ENCODE results near the gene IAH1. TPM values are rescaled to one million over a fixed set of nuclear protein-coding genes. Genes with fewer than 3 reads are reported as not detected.

The IAH1 gene
- total RNA-seq, 4 donors from 2014 or later: 50.3 to 83.7 (median 62.5) TPM

- peak overlapping the region; percentile 56 to 73 (median 72) for H3K4me3 ChIP-seq (replicated peaks in 1 of 3)
- intact Hi-C loops (cut with DNase I): loop anchor here (10.0 kb wide), 3 partner anchors 49 to 151 kb away; partner anchors contain the start of genes ADAM17, CPSF3 and ITGB1BP1
- H3K9me3 ChIP-seq: no peaks in the 10 kb centered on the region
- no peaks in the 10 kb centered on the region for H3K36me3 ChIP-seq
- no peak for TF ChIP-seq POLR2A (IDR thresholded peaks at IDR 0.05)
- peak in 2 of 6 experiments; percentile 18 to 35 for TF ChIP-seq CTCF (IDR thresholded peaks at IDR 0.05)
- peaks cover 15 to 26% of the 10 kb centered on the region in 2 donors for H3K4me1 ChIP-seq
- no peaks in the 10 kb centered on the region for H3K27me3 ChIP-seq
- DNase-seq: peak; percentile 52 to 55
- WGBS, 2 donors: 30 to 63% methylated on average over 11 to 24 of the region's 24 CpGs
- peak overlapping the region; percentile 76 to 82 (median 82) for H3K27ac ChIP-seq
Observed at GRCh38 chr2:9473308-9473984, 905 bp upstream of the IAH1 start.

GRCh38 chr2:9473985-9474360 is 378 bp upstream of the IAH1 start:
- Histone ChIP-seq H3K36me3 (no peaks in the 10 kb centered on the region), H3K4me1 (peaks cover 15 to 21% of the 10 kb centered on the region in 2 donors), H3K27me3 (no peaks in the 10 kb centered on the region), H3K4me3 (replicated peaks in 1 of 3) (peak overlapping the region; percentile 56 to 73 (median 72)), H3K9me3 (no peaks in the 10 kb centered on the region), H3K27ac (peak overlapping the region; percentile 76 to 82 (median 82))
- intact Hi-C loops (cut with DNase I): loop anchor here (10.0 kb wide), 3 partner anchors 49 to 151 kb away; partner anchors contain the start of genes ADAM17, CPSF3 and ITGB1BP1
- WGBS, 2 donors: 3 to 7% methylated on average over 6 to 12 of the region's 39 CpGs
- peak; percentile 61 for DNase-seq
- TF ChIP-seq POLR2A (IDR thresholded peaks at IDR 0.05) (no peak), CTCF (IDR thresholded peaks at IDR 0.05) (no peak)

GRCh38 chr2:9477914-9478313 is 3.6 kb downstream of the IAH1 start:
- no peak overlapping the region for H3K4me3 ChIP-seq (replicated peaks in 1 of 3)
- peaks cover 11 to 15% of the 10 kb centered on the region in 2 donors for H3K4me1 ChIP-seq
- no peak overlapping the region for H3K27ac ChIP-seq
- no peak for DNase-seq
- peaks cover 23 to 28% of the 10 kb centered on the region in 2 donors for H3K36me3 ChIP-seq
- intact Hi-C loops (cut with DNase I): loop anchor here (10.0 kb wide), 3 partner anchors 53 to 147 kb away; partner anchors contain the start of genes ADAM17, CPSF3 and ITGB1BP1
- no peaks in the 10 kb centered on the region for H3K27me3 ChIP-seq
- 92 to 94% methylated on average over 7 of the region's 7 CpGs for WGBS, 2 donors
- TF ChIP-seq POLR2A (IDR thresholded peaks at IDR 0.05) (no peak), CTCF (IDR thresholded peaks at IDR 0.05) (no peak)
- H3K9me3 ChIP-seq: no peaks in the 10 kb centered on the region

- Histone ChIP-seq H3K9me3 (no peaks in the 10 kb centered on the region), H3K4me1 (peaks cover 11 to 14% of the 10 kb centered on the region in 2 donors), H3K36me3 (peaks cover 29 to 34% of the 10 kb centered on the region in 2 donors), H3K4me3 (replicated peaks in 1 of 3) (no peak overlapping the region), H3K27me3 (no peaks in the 10 kb centered on the region), H3K27ac (no peak overlapping the region)
- WGBS, 2 donors: 84 to 85% methylated on average over 3 of the region's 3 CpGs
- DNase-seq: no peak
- TF ChIP-seq CTCF (IDR thresholded peaks at IDR 0.05): no peak
- TF ChIP-seq POLR2A (IDR thresholded peaks at IDR 0.05): no peak
- intact Hi-C loops (cut with DNase I): loop anchor here (10.0 kb wide), 3 partner anchors 54 to 146 kb away; partner anchors contain the start of genes ADAM17, CPSF3 and ITGB1BP1
Observed at GRCh38 chr2:9478526-9478925, 4.2 kb downstream of the IAH1 start.

GRCh38 chr2:9480157-9480556 is 5.8 kb downstream of the IAH1 start:
- DNase-seq: no peak
- Histone ChIP-seq H3K27ac (no peak overlapping the region), H3K4me1 (peaks cover 7 to 11% of the 10 kb centered on the region in 2 donors), H3K4me3 (replicated peaks in 1 of 3) (no peak overlapping the region), H3K36me3 (peaks cover 45 to 50% of the 10 kb centered on the region in 2 donors), H3K27me3 (no peaks in the 10 kb centered on the region), H3K9me3 (no peaks in the 10 kb centered on the region)
- intact Hi-C loops (cut with DNase I): no loop called here
- TF ChIP-seq CTCF (IDR thresholded peaks at IDR 0.05) (no peak), POLR2A (IDR thresholded peaks at IDR 0.05) (no peak)
- WGBS, 2 donors: 94 to 97% methylated on average over 4 of the region's 4 CpGs
